Endothelial cell of umbilical vein (primary cell): ENCODE results near the gene MED17. TPM values are rescaled to one million over a fixed set of nuclear protein-coding genes. Genes with fewer than 3 reads are reported as not detected.

Source experiments
- BruUV-seq: library from RNA; stranded (reverse); fragments of 400-500 nt; replicated peaks from 2 replicates; lab custom pipeline; 2021; lab: Mats Ljungman, UMichigan
- CTCF ChIA-PET: fragments of 300-600, 350-600 bp; sonication (Branson Sonifier 250); formaldehyde crosslinking; loops from one replicate; lab custom pipeline; 2021; ENCODE audit warnings: antibody characterized with exemption, inconsistent platforms; lab: Charles Lee
- POLR2A ChIA-PET: fragments of 300-600, 350-600 bp; sonication (Branson Sonifier 250); formaldehyde crosslinking; loops from one replicate; lab custom pipeline; 2021; ENCODE audit warnings: antibody characterized with exemption, inconsistent platforms; lab: Charles Lee
- DNase-seq: peaks from one replicate; pipeline ENCODE4 v3.0.0-alpha.2; 2011; ENCODE audit warnings: low read depth, low spot score
- FAIRE-seq: peaks from 2 replicates; lab custom pipeline; 2011; peaks lifted over from hg19 to GRCh38; lab: Jason Lieb, UNC
- H2AFZ ChIP-seq: 2 replicates; pipeline ENCODE4 v1.6.0; 2012; ENCODE audit warnings: low read depth, low read length, control low read depth, inconsistent platforms
- H3K27ac ChIP-seq: 2 replicates; pipeline ENCODE4 v1.5.1; 2011; ENCODE audit warnings: low read depth, mild to moderate bottlenecking, control low read depth, low read length, moderate library complexity; ENCODE audit not compliant: insufficient read depth
- H3K27me3 ChIP-seq, 2 experiments: 2 replicates each; pipeline versions ENCODE4 v1.6.0 to v1.6.1; 2011; ENCODE audit warnings: low read length in 2 of 2, mixed read lengths in 1 of 2; ENCODE audit not compliant: control insufficient read depth in 2 of 2, insufficient read depth in 2 of 2
- H3K36me3 ChIP-seq, 2 experiments: 2 replicates in 1 of 2; 3 replicates in 1 of 2; pipeline ENCODE4 v1.5.1; 2011; ENCODE audit warnings: low read length in 2 of 2, mild to moderate bottlenecking in 1 of 2, moderate library complexity in 1 of 2; ENCODE audit not compliant: control insufficient read depth in 2 of 2, insufficient read depth in 2 of 2; ENCODE audit errors: extremely low read depth in 1 of 2
- H3K4me1 ChIP-seq: 3 replicates; pipeline ENCODE4 v1.5.1; 2011; ENCODE audit warnings: mild to moderate bottlenecking, low read length; ENCODE audit not compliant: control insufficient read depth, insufficient read depth; ENCODE audit errors: extremely low read depth
- H3K4me2 ChIP-seq: 2 replicates; pipeline ENCODE4 v1.6.1; 2011; ENCODE audit warnings: low read length, control low read depth, mixed read lengths; ENCODE audit not compliant: insufficient read depth
- H3K4me3 ChIP-seq, 3 experiments: fragments of 200-600 bp in 1 of 3; sonication (generic), shearing (Covaris generic) in 1 of 3; replicated peaks in 1 of 3; 2 replicates each; pipeline ENCODE4 v1.5.1; 2011 to 2016; ENCODE audit warnings: control low read depth in 3 of 3, low read length in 3 of 3, mild to moderate bottlenecking in 2 of 3, inconsistent platforms in 1 of 3, low read depth in 1 of 3, moderate library complexity in 1 of 3; ENCODE audit not compliant: insufficient read depth in 1 of 3
- H3K79me2 ChIP-seq: 2 replicates; pipeline ENCODE4 v1.6.0; 2012; ENCODE audit warnings: low read length, inconsistent platforms; ENCODE audit not compliant: control insufficient read depth, insufficient read depth
- H3K9ac ChIP-seq: replicated peaks from 2 replicates; pipeline ENCODE3; 2011; ENCODE audit warnings: low read length, control low read depth; ENCODE audit not compliant: insufficient read depth; ENCODE audit errors: extremely low read depth
- H3K9me1 ChIP-seq: replicated peaks from 3 replicates; pipeline ENCODE4 v1.6.0; 2011; ENCODE audit warnings: mild to moderate bottlenecking, low read length; ENCODE audit not compliant: control insufficient read depth, insufficient read depth; ENCODE audit errors: extremely low read depth
- H3K9me3 ChIP-seq: replicated peaks from 2 replicates; pipeline ENCODE4 v1.5.1; 2012; ENCODE audit warnings: low read length, inconsistent platforms; ENCODE audit not compliant: control insufficient read depth, insufficient read depth
- H4K20me1 ChIP-seq: replicated peaks from 2 replicates; pipeline ENCODE3; 2011; ENCODE audit warnings: mild to moderate bottlenecking, low read length; ENCODE audit not compliant: control insufficient read depth, insufficient read depth; ENCODE audit errors: extremely low read depth
- EZH2 ChIP-seq: IDR thresholded peaks from 2 replicates; pipeline ENCODE4 v1.6.1; 2012; ENCODE audit warnings: borderline replicate concordance, low read depth, mild to moderate bottlenecking, moderate library complexity, low read length, inconsistent platforms; ENCODE audit not compliant: severe bottlenecking
- FOS ChIP-seq: IDR thresholded peaks from 2 replicates; pipeline ENCODE4 v1.6.1; 2011; ENCODE audit warnings: mild to moderate bottlenecking, low read length, moderate library complexity, borderline replicate concordance; ENCODE audit not compliant: insufficient read depth
- GATA2 ChIP-seq: IDR thresholded peaks from 2 replicates; pipeline ENCODE4 v1.7.0; 2011; ENCODE audit warnings: low read depth, mild to moderate bottlenecking, moderate library complexity, mixed read lengths, low read length; ENCODE audit not compliant: insufficient read length, insufficient read depth
- JUN ChIP-seq: IDR thresholded peaks from 2 replicates; pipeline ENCODE4 v1.6.1; 2011; ENCODE audit warnings: borderline replicate concordance, low read depth; ENCODE audit not compliant: insufficient read length, insufficient read depth
- MYC ChIP-seq: IDR thresholded peaks from one replicate; pipeline ENCODE4 v1.6.1; 2011; ENCODE audit warnings: mild to moderate bottlenecking, low read depth, low read length
- POLR2A ChIP-seq: IDR thresholded peaks from 2 replicates; pipeline ENCODE4 v1.6.1; 2012; ENCODE audit warnings: low read depth, mild to moderate bottlenecking, control low read depth, low read length
- POLR2AphosphoS5 ChIP-seq: IDR thresholded peaks from 2 replicates; pipeline ENCODE4 v1.6.1; 2012; ENCODE audit warnings: low read depth, mild to moderate bottlenecking, control low read depth, low read length, moderate library complexity; ENCODE audit not compliant: insufficient read depth
- dilution Hi-C: fragments of 300-500 bp; cut with MboI; formaldehyde crosslinking; loops from one replicate; pipeline ENCODE4 v1.15.0; 2019; ENCODE audit warnings: low sequenced_read_pairs; ENCODE audit not compliant: extremely low pct_ligation_motif_present
- intact Hi-C: fragments of 100-400 bp; cut with micrococcal nuclease; formaldehyde crosslinking; loops from one replicate; pipeline ENCODE4 v1.10.0; 2022
- polyA plus RNA-seq, 4 experiments: library from polyadenylated mRNA; depleted of rRNA in 3 of 4; stranded (reverse) in 3 of 4; unstranded in 1 of 4; fragments of >200 nt; gene quantifications; 2 replicates each; pipeline versions ENCODE4 v1.2.1 to v1.2.3, GENCODE V29; 2011 to 2012; ENCODE audit warnings: missing spikeins in 1 of 4
- total RNA-seq: library from RNA; stranded (reverse); gene quantifications from 2 replicates; pipeline ENCODE4 v1.2.3, GENCODE V29; 2021
- TF ChIP-seq, protein P1 (sequence below), 2 donors: IDR thresholded peaks; 1 replicate in 1 of 2; 2 replicates in 1 of 2; pipeline ENCODE4 v1.5.1; 2011; ENCODE audit warnings: low read length in 2 of 2, mild to moderate bottlenecking in 2 of 2, moderate library complexity in 2 of 2, control low read depth in 1 of 2, inconsistent platforms in 1 of 2, low read depth in 1 of 2; ENCODE audit not compliant: insufficient read depth in 1 of 2; ENCODE audit errors: extremely low read depth in 1 of 2
- TF ChIP-seq, protein P2 (sequence below): IDR thresholded peaks from 2 replicates; pipeline ENCODE4 v1.6.1; 2011; ENCODE audit not compliant: insufficient read depth, insufficient read length

The MED17 gene
- total and polyA plus RNA-seq, 2 donors (not counting 3 experiments of a cell fraction or from before 2014, with no cell fraction given) = 11.3 to 40.6 TPM

DNA sequence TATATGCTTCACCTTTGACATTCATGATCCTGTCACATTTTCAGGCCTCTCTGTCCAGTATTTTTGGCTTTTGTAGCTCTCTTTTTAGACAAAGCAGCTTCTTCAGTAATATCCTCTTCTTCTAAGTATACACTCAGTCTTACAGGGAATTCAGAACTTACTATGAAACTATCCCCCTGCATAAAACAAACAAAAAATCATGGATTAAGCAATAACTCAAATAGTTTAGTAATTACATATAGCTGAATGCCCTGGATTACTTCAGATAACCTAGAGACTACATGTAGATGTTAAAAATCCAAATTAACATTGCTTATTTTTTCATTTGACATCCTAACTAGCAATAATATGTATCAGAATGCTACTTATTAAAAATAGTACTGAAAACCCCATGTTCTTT is 48.0 kb upstream of the MED17 start:
- no TSS peak for BruUV-seq
- no peaks in the 10 kb centered on the region for H3K9me1 ChIP-seq
- FAIRE-seq (no peak), DNase-seq (no peak)
- peaks cover 16% of the 10 kb centered on the region for H4K20me1 ChIP-seq
- no peak for TF ChIP-seq JUN
- H3K4me2 ChIP-seq = peak overlapping the region; percentile 83
- H3K27me3 ChIP-seq = no peaks in the 10 kb centered on the region
- ChIA-PET POLR2A (interaction anchor here (0.8 to 2.0 kb wide), 2 partner anchors 9 to 48 kb away, joined by 3 to 6 read pairs; partner anchors contain the start of gene MED17), CTCF (no interaction called here)
- peak overlapping the region in 1 of 3 experiments; percentile 99 for H3K4me3 ChIP-seq
- intact Hi-C loops (no loop called here), dilution Hi-C loops (no loop called here)
- H3K36me3 ChIP-seq = peaks cover 18 to 68% of the 10 kb centered on the region in 2 experiments
- H3K9ac ChIP-seq = no peak overlapping the region
- H3K79me2 ChIP-seq = peaks cover 87% of the 10 kb centered on the region
- H3K4me1 ChIP-seq = peaks cover 40% of the 10 kb centered on the region
- H3K27ac ChIP-seq = no peak overlapping the region
- no peak overlapping the region for H2AFZ ChIP-seq
- no peaks in the 10 kb centered on the region for H3K9me3 ChIP-seq

DNA sequence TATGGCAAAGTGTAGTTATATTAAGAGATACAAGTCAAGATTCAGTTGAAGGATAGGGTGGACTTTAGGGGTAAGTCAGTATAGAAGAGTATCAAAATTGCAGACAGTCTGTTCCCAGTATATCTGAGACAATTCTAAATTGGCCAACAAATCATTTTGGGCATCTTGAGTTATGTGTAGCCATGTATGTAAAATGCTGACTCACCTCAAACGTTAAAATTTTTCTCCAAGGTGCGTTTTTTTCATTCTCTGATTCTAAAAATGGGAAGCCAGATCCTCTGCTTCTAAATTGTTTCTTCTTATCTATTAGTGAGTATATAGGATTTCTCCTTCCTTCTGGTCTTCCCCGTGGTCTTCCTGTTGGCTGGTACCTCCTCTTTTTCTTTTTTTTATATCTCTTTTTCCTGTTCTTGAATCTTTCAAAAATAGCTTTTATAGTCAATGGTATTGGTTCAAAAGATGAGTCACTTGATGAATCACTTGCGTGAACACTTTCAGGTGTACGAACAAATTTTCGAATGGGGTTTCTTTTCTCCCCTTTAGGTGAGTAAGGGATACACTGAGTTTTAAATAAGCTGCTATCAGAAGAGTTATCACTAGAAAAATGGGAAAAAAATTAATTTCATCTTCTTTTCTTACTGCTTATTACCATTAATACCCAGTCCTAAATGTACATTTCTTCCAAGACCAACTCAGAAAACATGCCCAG is 46.0 kb upstream of the MED17 start:
- ChIA-PET POLR2A (interaction anchor here (1.0 to 1.1 kb wide), 2 partner anchors 46 to 756 kb away, joined by 3 read pairs; partner anchors contain the start of genes ANKRD49, MED17 and MRE11), CTCF (interaction anchor here (1.3 to 2.1 kb wide), 2 partner anchors 46 to 504 kb away, joined by 5 to 14 read pairs; partner anchors contain the start of gene MED17)
- H3K27ac ChIP-seq = peak overlapping the region; percentile 13
- peak overlapping the region; percentile 92 for H3K9ac ChIP-seq
- H3K9me1 ChIP-seq = no peaks in the 10 kb centered on the region
- intact Hi-C loops (loop anchor here (2.0 kb wide), 1 partner anchor 393 kb away; no protein-coding TSS in a partner anchor), dilution Hi-C loops (no loop called here)
- no peak for FAIRE-seq
- no peak for TF ChIP-seq POLR2AphosphoS5
- TF ChIP-seq EZH2 = no peak
- TF ChIP-seq JUN = peak; percentile 63
- no peak for TF ChIP-seq MYC
- TF ChIP-seq, protein P1, sequence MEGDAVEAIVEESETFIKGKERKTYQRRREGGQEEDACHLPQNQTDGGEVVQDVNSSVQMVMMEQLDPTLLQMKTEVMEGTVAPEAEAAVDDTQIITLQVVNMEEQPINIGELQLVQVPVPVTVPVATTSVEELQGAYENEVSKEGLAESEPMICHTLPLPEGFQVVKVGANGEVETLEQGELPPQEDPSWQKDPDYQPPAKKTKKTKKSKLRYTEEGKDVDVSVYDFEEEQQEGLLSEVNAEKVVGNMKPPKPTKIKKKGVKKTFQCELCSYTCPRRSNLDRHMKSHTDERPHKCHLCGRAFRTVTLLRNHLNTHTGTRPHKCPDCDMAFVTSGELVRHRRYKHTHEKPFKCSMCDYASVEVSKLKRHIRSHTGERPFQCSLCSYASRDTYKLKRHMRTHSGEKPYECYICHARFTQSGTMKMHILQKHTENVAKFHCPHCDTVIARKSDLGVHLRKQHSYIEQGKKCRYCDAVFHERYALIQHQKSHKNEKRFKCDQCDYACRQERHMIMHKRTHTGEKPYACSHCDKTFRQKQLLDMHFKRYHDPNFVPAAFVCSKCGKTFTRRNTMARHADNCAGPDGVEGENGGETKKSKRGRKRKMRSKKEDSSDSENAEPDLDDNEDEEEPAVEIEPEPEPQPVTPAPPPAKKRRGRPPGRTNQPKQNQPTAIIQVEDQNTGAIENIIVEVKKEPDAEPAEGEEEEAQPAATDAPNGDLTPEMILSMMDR (IDR thresholded peaks at IDR 0.05; ENCODE audit: extremely low read depth in 1 of 2, insufficient read depth in 1 of 2, low read depth in 1 of 2, low read length in 2 of 2) = no peak
- TF ChIP-seq GATA2 = no peak
- TF ChIP-seq, protein P2, sequence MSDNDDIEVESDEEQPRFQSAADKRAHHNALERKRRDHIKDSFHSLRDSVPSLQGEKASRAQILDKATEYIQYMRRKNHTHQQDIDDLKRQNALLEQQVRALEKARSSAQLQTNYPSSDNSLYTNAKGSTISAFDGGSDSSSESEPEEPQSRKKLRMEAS = no peak
- TF ChIP-seq POLR2A = peak; percentile 67
- peak; percentile 60 for TF ChIP-seq FOS
- no peak overlapping the region for H2AFZ ChIP-seq
- no peaks in the 10 kb centered on the region for H3K9me3 ChIP-seq
- no peaks in the 10 kb centered on the region for H3K27me3 ChIP-seq
- peaks cover 15 to 49% of the 10 kb centered on the region in 2 experiments for H3K36me3 ChIP-seq
- H3K4me1 ChIP-seq = peaks cover 45% of the 10 kb centered on the region
- H3K4me2 ChIP-seq = peak overlapping the region; percentile 83
- DNase-seq = peak; percentile 54
- no TSS peak for BruUV-seq
- peaks cover 89% of the 10 kb centered on the region for H3K79me2 ChIP-seq
- peaks cover 16% of the 10 kb centered on the region for H4K20me1 ChIP-seq
- peak overlapping the region in 2 of 3 experiments; percentile 75 to 99 for H3K4me3 ChIP-seq
